ENCODE data around the gene EHD3.

DNA sequence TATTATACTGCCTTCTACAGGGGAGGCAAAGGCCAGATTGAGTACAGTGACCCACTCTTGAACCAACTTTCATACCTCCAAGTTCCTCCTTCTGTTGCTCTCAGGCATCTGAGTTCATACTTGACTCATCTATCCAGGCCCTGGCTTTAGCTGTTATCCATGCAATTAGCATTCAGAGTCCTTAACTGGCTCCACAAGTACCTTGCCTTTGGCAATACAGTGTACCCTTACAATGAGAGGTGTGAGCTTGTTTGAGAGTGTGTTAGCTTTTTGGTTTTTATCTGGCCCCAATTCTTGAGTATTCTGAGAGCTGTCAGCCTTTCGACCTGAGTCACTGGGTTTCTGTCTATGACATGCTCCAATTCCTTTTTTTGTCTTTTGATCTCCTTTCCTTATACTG, 60.2 kb downstream of the EHD3 start:
- TF ChIP-seq RAD21 (IDR thresholded peaks at IDR 0.05; ENCODE audit: low read depth) (no peak), CREB1 (IDR thresholded peaks at IDR 0.05; ENCODE audit: low read depth) (no peak), EP300 (IDR thresholded peaks at IDR 0.05; ENCODE audit: borderline replicate concordance) (no peak), EGR1 (IDR thresholded peaks at IDR 0.05) (no peak), CEBPB (IDR thresholded peaks at IDR 0.05) (no peak), YY1 (IDR thresholded peaks at IDR 0.05; ENCODE audit: low read depth) (no peak), TEAD4 (IDR thresholded peaks at IDR 0.05) (no peak), TAF1 (IDR thresholded peaks at IDR 0.05; ENCODE audit: low read depth) (no peak), ZBTB7A (IDR thresholded peaks at IDR 0.05; ENCODE audit: low read depth) (no peak), TCF12 (IDR thresholded peaks at IDR 0.05; ENCODE audit: low read depth) (no peak), FOXM1 (IDR thresholded peaks at IDR 0.05; ENCODE audit: borderline replicate concordance, low read depth) (no peak)
- TF ChIP-seq, protein P1, sequence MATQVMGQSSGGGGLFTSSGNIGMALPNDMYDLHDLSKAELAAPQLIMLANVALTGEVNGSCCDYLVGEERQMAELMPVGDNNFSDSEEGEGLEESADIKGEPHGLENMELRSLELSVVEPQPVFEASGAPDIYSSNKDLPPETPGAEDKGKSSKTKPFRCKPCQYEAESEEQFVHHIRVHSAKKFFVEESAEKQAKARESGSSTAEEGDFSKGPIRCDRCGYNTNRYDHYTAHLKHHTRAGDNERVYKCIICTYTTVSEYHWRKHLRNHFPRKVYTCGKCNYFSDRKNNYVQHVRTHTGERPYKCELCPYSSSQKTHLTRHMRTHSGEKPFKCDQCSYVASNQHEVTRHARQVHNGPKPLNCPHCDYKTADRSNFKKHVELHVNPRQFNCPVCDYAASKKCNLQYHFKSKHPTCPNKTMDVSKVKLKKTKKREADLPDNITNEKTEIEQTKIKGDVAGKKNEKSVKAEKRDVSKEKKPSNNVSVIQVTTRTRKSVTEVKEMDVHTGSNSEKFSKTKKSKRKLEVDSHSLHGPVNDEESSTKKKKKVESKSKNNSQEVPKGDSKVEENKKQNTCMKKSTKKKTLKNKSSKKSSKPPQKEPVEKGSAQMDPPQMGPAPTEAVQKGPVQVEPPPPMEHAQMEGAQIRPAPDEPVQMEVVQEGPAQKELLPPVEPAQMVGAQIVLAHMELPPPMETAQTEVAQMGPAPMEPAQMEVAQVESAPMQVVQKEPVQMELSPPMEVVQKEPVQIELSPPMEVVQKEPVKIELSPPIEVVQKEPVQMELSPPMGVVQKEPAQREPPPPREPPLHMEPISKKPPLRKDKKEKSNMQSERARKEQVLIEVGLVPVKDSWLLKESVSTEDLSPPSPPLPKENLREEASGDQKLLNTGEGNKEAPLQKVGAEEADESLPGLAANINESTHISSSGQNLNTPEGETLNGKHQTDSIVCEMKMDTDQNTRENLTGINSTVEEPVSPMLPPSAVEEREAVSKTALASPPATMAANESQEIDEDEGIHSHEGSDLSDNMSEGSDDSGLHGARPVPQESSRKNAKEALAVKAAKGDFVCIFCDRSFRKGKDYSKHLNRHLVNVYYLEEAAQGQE (IDR thresholded peaks at IDR 0.05; ENCODE audit: low read depth): no peak
- TF ChIP-seq, protein P2, sequence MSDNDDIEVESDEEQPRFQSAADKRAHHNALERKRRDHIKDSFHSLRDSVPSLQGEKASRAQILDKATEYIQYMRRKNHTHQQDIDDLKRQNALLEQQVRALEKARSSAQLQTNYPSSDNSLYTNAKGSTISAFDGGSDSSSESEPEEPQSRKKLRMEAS (IDR thresholded peaks at IDR 0.05): no peak
- TF ChIP-seq, protein P3, sequence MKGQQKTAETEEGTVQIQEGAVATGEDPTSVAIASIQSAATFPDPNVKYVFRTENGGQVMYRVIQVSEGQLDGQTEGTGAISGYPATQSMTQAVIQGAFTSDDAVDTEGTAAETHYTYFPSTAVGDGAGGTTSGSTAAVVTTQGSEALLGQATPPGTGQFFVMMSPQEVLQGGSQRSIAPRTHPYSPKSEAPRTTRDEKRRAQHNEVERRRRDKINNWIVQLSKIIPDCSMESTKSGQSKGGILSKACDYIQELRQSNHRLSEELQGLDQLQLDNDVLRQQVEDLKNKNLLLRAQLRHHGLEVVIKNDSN (IDR thresholded peaks at IDR 0.05): no peak
